Suprapubic skin (tissue), 4 donors: ENCODE data around the gene ADAMTS8.

Experiments used
- CTCF ChIP-seq, 2 donors: fragments of 200-600 bp in 1 of 2; fragments of 450-650 bp in 1 of 2; sonication (generic) in 1 of 2; IDR thresholded peaks; one replicate each; pipeline ENCODE4 v1.5.1; 2016 to 2019; ENCODE audit warnings: antibody characterized with exemption in 2 of 2, mild to moderate bottlenecking in 1 of 2, moderate library complexity in 1 of 2
- EP300 ChIP-seq: sonication (generic); formaldehyde crosslinking; IDR thresholded peaks from one replicate; pipeline ENCODE4 v1.6.1; 2017; ENCODE audit warnings: antibody characterized with exemption
- POLR2A ChIP-seq, 2 donors: fragments of 450-650 bp; IDR thresholded peaks; one replicate each; pipeline ENCODE4 v1.6.1; 2017; ENCODE audit warnings: antibody characterized with exemption in 2 of 2, mild to moderate bottlenecking in 2 of 2, moderate library complexity in 2 of 2
- POLR2AphosphoS5 ChIP-seq, 3 donors: sonication (generic); formaldehyde crosslinking; IDR thresholded peaks; one replicate each; pipeline ENCODE4 v1.6.1; 2017; ENCODE audit warnings: antibody characterized with exemption in 3 of 3

GRCh38 chr11:130379276-130379675 is 49.1 kb downstream of the ADAMTS8 start:
- no peak for TF ChIP-seq CTCF (IDR thresholded peaks at IDR 0.05)
- no peak for TF ChIP-seq POLR2A (IDR thresholded peaks at IDR 0.05)
- no peak for TF ChIP-seq EP300
- no peak for TF ChIP-seq POLR2AphosphoS5 (IDR thresholded peaks at IDR 0.05)
